ENCODE results near the gene PPM1H. TPM values are rescaled to one million over a fixed set of nuclear protein-coding genes. Genes with fewer than 3 reads are reported as not detected.
"Not testable (repeated sequence)": the region's sequence is repeated elsewhere in the genome, so short reads cannot be mapped to it uniquely, and the experiment has no call there.

PPM1H gene
- total and polyA plus RNA-seq, 2 donors (not counting 1 experiment from before 2014, with no cell fraction given) = 0.01 TPM; not detected in 1

DNA sequence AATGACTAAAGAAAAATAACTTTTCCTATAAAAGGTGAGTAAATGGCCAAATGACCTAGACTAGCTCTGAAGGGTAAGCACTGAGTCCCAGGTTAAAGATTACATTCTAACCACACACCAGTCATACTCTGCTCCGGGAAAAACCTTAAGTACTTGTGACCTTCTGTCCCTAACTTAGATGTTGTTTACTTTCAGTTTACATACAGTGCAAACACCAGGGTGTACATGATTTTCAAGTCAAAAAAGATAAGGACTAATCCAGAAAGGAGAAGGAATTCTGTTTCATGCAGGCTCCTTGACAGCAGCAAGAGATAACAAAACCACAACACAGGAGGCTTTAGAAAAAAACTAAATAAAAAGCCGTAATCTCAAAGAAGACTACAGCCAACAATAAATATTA is 174.2 kb downstream of the PPM1H start:
- H3K4me2 ChIP-seq (replicated peaks; ENCODE audit: low read depth, low read length, poor library complexity, severe bottlenecking) = no peak overlapping the region
- no peaks in the 10 kb centered on the region for H3K4me1 Mint-ChIP-seq
- peaks cover 19% of the 10 kb centered on the region for H3K27me3 Mint-ChIP-seq

DNA sequence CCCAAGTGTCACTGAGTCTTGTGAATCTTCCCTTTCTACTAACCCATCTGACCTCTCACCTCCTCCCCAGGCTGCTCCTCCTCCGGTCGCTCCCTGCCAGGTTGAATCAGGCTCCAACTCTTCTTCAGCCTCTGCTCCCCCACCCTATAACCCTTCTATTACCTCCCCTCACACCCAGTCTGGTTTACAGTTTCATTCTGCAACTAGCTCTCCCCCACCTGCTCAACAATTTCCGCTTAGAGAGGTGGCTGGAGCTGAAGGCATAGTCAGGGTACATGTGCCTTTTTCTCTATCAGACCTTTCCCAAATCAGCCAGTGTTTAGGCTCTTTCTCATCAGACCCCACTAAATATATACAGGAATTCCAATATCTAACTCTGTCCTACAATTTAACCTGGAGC is 174.6 kb downstream of the PPM1H start:
- H3K9me3 Mint-ChIP-seq (ENCODE audit: insufficient read depth); H4K20me1 ChIP-seq (ENCODE audit: control insufficient read depth, insufficient read depth, low read length, poor library complexity, severe bottlenecking); H3K4me1 Mint-ChIP-seq; intact Hi-C loops (cut with micrococcal nuclease); H3K9ac ChIP-seq (ENCODE audit: low read length); H3K4me3 ChIP-seq (ENCODE audit: control extremely low read depth in 1 of 5, extremely low read depth in 1 of 5, insufficient read depth in 1 of 5, low read depth in 2 of 5, low read length in 4 of 5); ATAC-seq (ENCODE audit: low read depth); H3K4me1 ChIP-seq (ENCODE audit: control insufficient read depth in 2 of 2, insufficient read depth in 2 of 2, low read length in 2 of 2); H3K27ac ChIP-seq (ENCODE audit: low read length in 2 of 2); DNase-seq; H3K27ac Mint-ChIP-seq; H3K36me3 ChIP-seq (replicated peaks in 1 of 2; ENCODE audit: control extremely low read depth in 1 of 2, control insufficient read depth in 1 of 2, extremely low read depth in 1 of 2, insufficient read depth in 2 of 2, low read length in 1 of 2); H3K4me3 Mint-ChIP-seq; H3K4me2 ChIP-seq (replicated peaks; ENCODE audit: low read depth, low read length, poor library complexity, severe bottlenecking); POLR2A ChIA-PET; H3K27me3 ChIP-seq (replicated peaks in 1 of 4; ENCODE audit: control extremely low read depth in 1 of 4, control insufficient read depth in 3 of 4, insufficient read depth in 4 of 4, low read length in 3 of 4); H3K79me2 ChIP-seq (ENCODE audit: control insufficient read depth, insufficient read depth, low read length); H3K9me3 ChIP-seq (ENCODE audit: control extremely low read depth in 1 of 3, control insufficient read depth in 2 of 3, insufficient read depth in 1 of 3, low read length in 2 of 3); CTCF ChIA-PET; H2AFZ ChIP-seq (ENCODE audit: insufficient read depth, low read depth, low read length, poor library complexity, severe bottlenecking): not testable (repeated sequence)
- WGBS (ENCODE audit: insufficient coverage) = 37% methylated on average over 2 of the region's 3 CpGs
- peaks cover 19% of the 10 kb centered on the region for H3K27me3 Mint-ChIP-seq

More for the DNA sequence above, 174.2 kb downstream of the PPM1H start:
- Mint-ChIP-seq H3K4me3 (no peak overlapping the region), H3K9me3 (ENCODE audit: insufficient read depth) (no peaks in the 10 kb centered on the region), H3K27ac (no peak overlapping the region)
- Histone ChIP-seq H3K79me2 (ENCODE audit: control insufficient read depth, insufficient read depth, low read length) (no peaks in the 10 kb centered on the region), H4K20me1 (ENCODE audit: control insufficient read depth, insufficient read depth, low read length, poor library complexity, severe bottlenecking) (no peaks in the 10 kb centered on the region), H3K9me3 (ENCODE audit: control extremely low read depth in 1 of 3, control insufficient read depth in 2 of 3, insufficient read depth in 1 of 3, low read length in 2 of 3) (no peaks in the 10 kb centered on the region), H3K27me3 (replicated peaks in 1 of 4; ENCODE audit: control extremely low read depth in 1 of 4, control insufficient read depth in 3 of 4, insufficient read depth in 4 of 4, low read length in 3 of 4) (no peaks in the 10 kb centered on the region), H3K36me3 (replicated peaks in 1 of 2; ENCODE audit: control extremely low read depth in 1 of 2, control insufficient read depth in 1 of 2, extremely low read depth in 1 of 2, insufficient read depth in 2 of 2, low read length in 1 of 2) (no peaks in the 10 kb centered on the region), H3K9ac (ENCODE audit: low read length) (no peak overlapping the region), H3K4me3 (ENCODE audit: control extremely low read depth in 1 of 5, extremely low read depth in 1 of 5, insufficient read depth in 1 of 5, low read depth in 2 of 5, low read length in 4 of 5) (no peak overlapping the region), H3K27ac (ENCODE audit: low read length in 2 of 2) (no peak overlapping the region), H3K4me1 (ENCODE audit: control insufficient read depth in 2 of 2, insufficient read depth in 2 of 2, low read length in 2 of 2) (no peaks in the 10 kb centered on the region), H2AFZ (ENCODE audit: insufficient read depth, low read depth, low read length, poor library complexity, severe bottlenecking) (no peak overlapping the region)
- no CpG with 5 or more reads among the region's 2 CpGs for WGBS (ENCODE audit: insufficient coverage)
- TF ChIP-seq, protein P1, sequence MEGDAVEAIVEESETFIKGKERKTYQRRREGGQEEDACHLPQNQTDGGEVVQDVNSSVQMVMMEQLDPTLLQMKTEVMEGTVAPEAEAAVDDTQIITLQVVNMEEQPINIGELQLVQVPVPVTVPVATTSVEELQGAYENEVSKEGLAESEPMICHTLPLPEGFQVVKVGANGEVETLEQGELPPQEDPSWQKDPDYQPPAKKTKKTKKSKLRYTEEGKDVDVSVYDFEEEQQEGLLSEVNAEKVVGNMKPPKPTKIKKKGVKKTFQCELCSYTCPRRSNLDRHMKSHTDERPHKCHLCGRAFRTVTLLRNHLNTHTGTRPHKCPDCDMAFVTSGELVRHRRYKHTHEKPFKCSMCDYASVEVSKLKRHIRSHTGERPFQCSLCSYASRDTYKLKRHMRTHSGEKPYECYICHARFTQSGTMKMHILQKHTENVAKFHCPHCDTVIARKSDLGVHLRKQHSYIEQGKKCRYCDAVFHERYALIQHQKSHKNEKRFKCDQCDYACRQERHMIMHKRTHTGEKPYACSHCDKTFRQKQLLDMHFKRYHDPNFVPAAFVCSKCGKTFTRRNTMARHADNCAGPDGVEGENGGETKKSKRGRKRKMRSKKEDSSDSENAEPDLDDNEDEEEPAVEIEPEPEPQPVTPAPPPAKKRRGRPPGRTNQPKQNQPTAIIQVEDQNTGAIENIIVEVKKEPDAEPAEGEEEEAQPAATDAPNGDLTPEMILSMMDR (IDR thresholded peaks at IDR 0.05) = no peak
- no peak for TF ChIP-seq EZH2 (IDR thresholded peaks at IDR 0.05; ENCODE audit: borderline replicate concordance, insufficient read depth, low read depth, low read length, poor library complexity, severe bottlenecking)
- ChIA-PET CTCF (no interaction called here), POLR2A (no interaction called here)
- ATAC-seq (ENCODE audit: low read depth) = no peak
- DNase-seq = no peak
- intact Hi-C loops (cut with micrococcal nuclease) = no loop called here

All from B cell (primary cell).